NAMALWA (cell line): ENCODE measurements around the gene CACNG7.

Source experiments
- DNase-seq: peaks from one replicate; pipeline ENCODE4 v3.0.0-alpha.2; 2015; ENCODE audit warnings: low spot score

Gene CACNG7

GRCh38 chr19:53983457-53984289, 74.6 kb downstream of the CACNG7 start:
- DNase-seq: no peak

- no peak for DNase-seq
These were observed 76.8 kb downstream of the CACNG7 start for GRCh38 chr19:53985863-53986262.

GRCh38 chr19:53988981-53989380, 79.9 kb downstream of the CACNG7 start:
- DNase-seq: no peak

GRCh38 chr19:53989600-53990533, 80.8 kb downstream of the CACNG7 start:
- no peak for DNase-seq

GRCh38 chr19:53991224-53992113, 82.4 kb downstream of the CACNG7 start, which contains the start of gene CACNG6:
CACNG6 (plus strand) TSS chr19:53991637; CDS start chr19:53992878, 1,241 bp downstream.
- peak; percentile 29 for DNase-seq

GRCh38 chr19:53992211-53992610, 83.1 kb downstream of the CACNG7 start:
- DNase-seq: no peak

- no peak for DNase-seq
These were observed 83.7 kb downstream of the CACNG7 start for GRCh38 chr19:53992815-53993214.

- DNase-seq: no peak
These were observed 84.4 kb downstream of the CACNG7 start for GRCh38 chr19:53993448-53993847.
